ENCODE results near the gene SPG7. TPM values are rescaled to one million over a fixed set of nuclear protein-coding genes. Genes with fewer than 3 reads are reported as not detected.

SPG7 gene
- total and polyA plus RNA-seq, 12 donors, result 69.8 to 145 (median 101) TPM

GRCh38 chr16:89579351-89579750, 71.1 kb downstream of the SPG7 start:
- intact Hi-C loops (cut with DNase I), result loop anchor here in 5 of 10 donors (5.0 to 10.0 kb wide), 3 partner anchors 55 to 65 kb away; no protein-coding TSS in a partner anchor
- no peak for ATAC-seq
- 90 to 93% methylated on average over 15 of the region's 15 CpGs for WGBS, 2 donors
- no peak for DNase-seq
- Histone ChIP-seq H3K9me3 (no peaks in the 10 kb centered on the region), H3K27ac (no peak overlapping the region), H3K4me3 (no peak overlapping the region), H3K27me3 (peaks cover 27 to 34% (median 30%) of the 10 kb centered on the region in 7 donors), H3K36me3 (no peaks in the 10 kb centered on the region), H3K4me1 (peaks cover 10 to 27% (median 19%) of the 10 kb centered on the region in 9 donors)
- no peak for TF ChIP-seq CTCF (IDR thresholded peaks at IDR 0.05)

- 83 to 87% methylated on average over 33 of the region's 33 CpGs for WGBS, 2 donors
- H3K36me3 ChIP-seq, result no peaks in the 10 kb centered on the region
- H3K4me1 ChIP-seq, result peaks cover 0 to 13% (median 8%) of the 10 kb centered on the region in 9 donors
- TF ChIP-seq CTCF (IDR thresholded peaks at IDR 0.05), result no peak
- H3K4me3 ChIP-seq, result no peak overlapping the region
- ATAC-seq (no peak), DNase-seq (no peak)
- H3K27me3 ChIP-seq, result peaks cover 10 to 17% (median 14%) of the 10 kb centered on the region in 7 donors
- intact Hi-C loops (cut with DNase I), result loop anchor here in 1 of 10 donors (5.0 kb wide), 1 partner anchor 51 kb away; no protein-coding TSS in a partner anchor
- H3K27ac ChIP-seq, result no peak overlapping the region
- no peaks in the 10 kb centered on the region for H3K9me3 ChIP-seq
Observed at GRCh38 chr16:89581045-89581695, 73.0 kb downstream of the SPG7 start.

GRCh38 chr16:89581861-89582563, 73.8 kb downstream of the SPG7 start:
- intact Hi-C loops (cut with DNase I), result loop anchor here in 1 of 10 donors (5.0 kb wide), 1 partner anchor 50 kb away; no protein-coding TSS in a partner anchor
- Histone ChIP-seq H3K4me1 (peaks cover 0 to 13% (median 8%) of the 10 kb centered on the region in 9 donors), H3K9me3 (no peaks in the 10 kb centered on the region), H3K27me3 (peaks cover 2 to 8% (median 6%) of the 10 kb centered on the region in 7 donors), H3K36me3 (no peaks in the 10 kb centered on the region), H3K4me3 (no peak overlapping the region), H3K27ac (no peak overlapping the region)
- DNase-seq (no peak), ATAC-seq (peak in 2 of 8 donors; percentile 14 to 41)
- 59 to 75% methylated on average over 15 of the region's 15 CpGs for WGBS, 2 donors
- no peak for TF ChIP-seq CTCF (IDR thresholded peaks at IDR 0.05)

GRCh38 chr16:89582614-89583196, 74.5 kb downstream of the SPG7 start:
- intact Hi-C loops (cut with DNase I), result loop anchor here in 1 of 10 donors (5.0 kb wide), 1 partner anchor 50 kb away; no protein-coding TSS in a partner anchor
- Histone ChIP-seq H3K36me3 (no peaks in the 10 kb centered on the region), H3K4me1 (peaks cover 0 to 13% (median 8%) of the 10 kb centered on the region in 9 donors), H3K9me3 (no peaks in the 10 kb centered on the region), H3K27ac (no peak overlapping the region), H3K27me3 (peaks cover 0 to 1% (median 0%) of the 10 kb centered on the region in 7 donors), H3K4me3 (no peak overlapping the region)
- TF ChIP-seq CTCF (IDR thresholded peaks at IDR 0.05), result no peak
- ATAC-seq, result peak in 1 of 8 donors; percentile 12
- DNase-seq, result no peak
- 89 to 90% methylated on average over 19 of the region's 19 CpGs for WGBS, 2 donors
